Measurements from ENCODE around the gene ABHD11.

The ABHD11 gene

DNA sequence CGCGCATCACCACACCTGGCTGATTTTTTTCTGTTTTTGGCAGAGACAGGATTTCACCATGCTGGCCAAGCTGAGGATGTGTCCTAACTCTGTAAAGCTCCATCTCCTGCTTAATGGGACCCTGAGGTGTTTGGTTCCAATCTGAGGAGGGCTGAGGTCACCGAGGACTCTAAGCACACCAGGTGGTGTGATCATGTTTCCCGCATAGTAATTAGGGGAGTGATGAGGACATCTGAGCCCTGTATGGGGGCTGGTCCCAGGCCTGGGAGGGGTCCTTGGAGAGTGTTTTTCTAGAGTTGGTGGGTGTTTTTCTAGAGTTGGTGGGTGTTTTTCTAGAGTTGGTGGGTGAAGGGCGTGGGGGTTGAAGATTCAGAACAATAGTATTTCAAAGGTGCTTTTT, 3.0 kb upstream of the ABHD11 start:
- TF ChIP-seq CTCF (conservative IDR thresholded peaks at IDR 0.05; ENCODE audit: low read depth, low read length): no peak
- no peak for DNase-seq (ENCODE audit: low read depth)
- no peak overlapping the region for H3K4me3 ChIP-seq (ENCODE audit: low read depth, low read length)

- no peak for DNase-seq (ENCODE audit: low read depth)
- H3K4me3 ChIP-seq (ENCODE audit: low read depth, low read length): no peak overlapping the region
- no peak for TF ChIP-seq CTCF (conservative IDR thresholded peaks at IDR 0.05; ENCODE audit: low read depth, low read length)
These were observed 2.2 kb upstream of the ABHD11 start for GRCh38 chr7:73740771-73741170.

DNA sequence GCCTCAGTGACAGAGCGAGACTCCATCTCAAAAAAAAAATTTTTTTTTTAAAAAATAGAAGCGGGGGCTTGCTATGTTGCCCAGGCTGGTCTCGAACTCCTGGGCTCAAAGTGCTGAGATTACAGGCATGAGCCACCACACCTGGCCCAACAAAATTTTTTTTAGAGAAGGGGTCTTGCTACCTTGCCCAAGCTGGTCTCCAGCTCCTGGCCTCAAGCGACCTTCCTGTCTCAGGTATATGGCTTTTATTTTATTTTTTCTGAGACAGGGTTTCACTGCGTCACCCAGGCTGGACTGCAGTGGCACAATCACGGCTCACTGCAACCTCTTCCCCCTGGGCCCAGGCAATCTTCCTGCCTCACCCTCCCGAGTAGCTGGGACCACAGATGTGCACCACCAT, 1.6 kb upstream of the ABHD11 start:
- no peak overlapping the region for H3K4me3 ChIP-seq (ENCODE audit: low read depth, low read length)
- no peak for DNase-seq (ENCODE audit: low read depth)
- TF ChIP-seq CTCF (conservative IDR thresholded peaks at IDR 0.05; ENCODE audit: low read depth, low read length): no peak

- TF ChIP-seq CTCF (conservative IDR thresholded peaks at IDR 0.05; ENCODE audit: low read depth, low read length): no peak
- DNase-seq (ENCODE audit: low read depth): no peak
- H3K4me3 ChIP-seq (ENCODE audit: low read depth, low read length): peak overlapping the region; percentile 89
These were observed 775 bp upstream of the ABHD11 start for GRCh38 chr7:73739387-73739767.

DNA sequence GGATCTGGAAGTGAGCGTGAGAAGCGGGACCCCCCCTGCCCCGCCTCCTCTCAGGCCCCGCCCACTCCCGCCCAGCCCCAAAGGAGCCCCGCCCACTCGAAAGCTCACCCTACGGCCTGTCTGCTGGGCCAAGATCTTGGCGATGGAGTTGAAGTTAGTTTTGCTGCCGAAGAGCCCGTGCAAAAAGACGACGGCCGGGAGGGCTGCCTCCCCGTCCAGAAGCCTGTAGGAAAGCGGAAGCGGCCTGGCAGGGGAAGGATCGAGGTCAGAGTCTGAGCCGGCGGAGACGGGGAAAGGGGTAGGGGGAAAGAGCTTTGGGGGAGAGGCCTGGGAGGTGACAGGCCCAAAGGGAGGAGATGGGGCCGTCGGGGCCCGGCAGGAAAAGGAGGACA, 386 bp downstream of the ABHD11 start:
- DNase-seq (ENCODE audit: low read depth): peak; percentile 65
- peak overlapping the region; percentile 89 for H3K4me3 ChIP-seq (ENCODE audit: low read depth, low read length)
- no peak for TF ChIP-seq CTCF (conservative IDR thresholded peaks at IDR 0.05; ENCODE audit: low read depth, low read length)

GRCh38 chr7:73737491-73738219, 947 bp downstream of the ABHD11 start:
- TF ChIP-seq CTCF (conservative IDR thresholded peaks at IDR 0.05; ENCODE audit: low read depth, low read length): no peak
- no peak for DNase-seq (ENCODE audit: low read depth)
- peak overlapping the region; percentile 89 for H3K4me3 ChIP-seq (ENCODE audit: low read depth, low read length)

DNA sequence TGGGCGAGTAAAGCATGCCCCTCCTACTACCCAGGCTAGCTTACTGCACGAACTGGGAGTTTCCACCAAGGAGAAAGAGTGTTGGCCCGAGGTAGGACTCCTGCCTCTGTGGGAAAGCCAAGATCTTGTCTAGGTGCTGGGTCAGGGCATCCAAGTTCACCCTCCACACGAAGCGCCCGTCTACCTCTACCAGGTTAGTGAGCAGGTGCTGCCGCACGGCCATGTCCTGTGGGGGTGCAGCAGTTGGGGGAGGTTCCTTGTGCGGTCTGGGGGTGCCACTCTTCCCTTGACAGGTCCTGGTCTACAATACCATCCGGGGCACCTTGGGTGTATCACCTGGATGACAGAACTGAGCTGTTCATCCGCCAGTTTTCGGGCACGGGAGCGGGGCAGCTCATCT, 1.7 kb downstream of the ABHD11 start:
- H3K4me3 ChIP-seq (ENCODE audit: low read depth, low read length): no peak overlapping the region
- DNase-seq (ENCODE audit: low read depth): no peak
- no peak for TF ChIP-seq CTCF (conservative IDR thresholded peaks at IDR 0.05; ENCODE audit: low read depth, low read length)
